H7 (cell line): ENCODE measurements around the gene MX2. TPM values are rescaled to one million over a fixed set of nuclear protein-coding genes. Genes with fewer than 3 reads are reported as not detected.
"Not testable (repeated sequence)": the region's sequence is repeated elsewhere in the genome, so short reads cannot be mapped to it uniquely, and the experiment has no call there.

Experiments
- DNase-seq: peaks from one replicate; pipeline ENCODE4 v3.0.0; 2012
- H3K27me3 ChIP-seq: 2 replicates; pipeline ENCODE4 v1.6.0; 2011; ENCODE audit warnings: mild to moderate bottlenecking, low read length; ENCODE audit not compliant: control insufficient read depth, insufficient read depth
- H3K36me3 ChIP-seq: replicated peaks from 2 replicates; pipeline ENCODE4 v1.5.1; 2011; ENCODE audit warnings: low read length; ENCODE audit not compliant: control insufficient read depth, insufficient read depth
- H3K4me3 ChIP-seq: 2 replicates; pipeline ENCODE4 v1.5.1; 2011; ENCODE audit warnings: low read depth, mild to moderate bottlenecking, control low read depth, low read length, moderate library complexity; ENCODE audit not compliant: insufficient read depth
- total RNA-seq: library from RNA; depleted of rRNA; stranded (reverse); fragments of >200 nt; shearing (Covaris generic); gene quantifications from 2 replicates; pipeline ENCODE4 v1.2.3, GENCODE V29; 2014

The MX2 gene
- total RNA-seq, 1 experiment from 2014 or later, result 0.45 TPM

DNA sequence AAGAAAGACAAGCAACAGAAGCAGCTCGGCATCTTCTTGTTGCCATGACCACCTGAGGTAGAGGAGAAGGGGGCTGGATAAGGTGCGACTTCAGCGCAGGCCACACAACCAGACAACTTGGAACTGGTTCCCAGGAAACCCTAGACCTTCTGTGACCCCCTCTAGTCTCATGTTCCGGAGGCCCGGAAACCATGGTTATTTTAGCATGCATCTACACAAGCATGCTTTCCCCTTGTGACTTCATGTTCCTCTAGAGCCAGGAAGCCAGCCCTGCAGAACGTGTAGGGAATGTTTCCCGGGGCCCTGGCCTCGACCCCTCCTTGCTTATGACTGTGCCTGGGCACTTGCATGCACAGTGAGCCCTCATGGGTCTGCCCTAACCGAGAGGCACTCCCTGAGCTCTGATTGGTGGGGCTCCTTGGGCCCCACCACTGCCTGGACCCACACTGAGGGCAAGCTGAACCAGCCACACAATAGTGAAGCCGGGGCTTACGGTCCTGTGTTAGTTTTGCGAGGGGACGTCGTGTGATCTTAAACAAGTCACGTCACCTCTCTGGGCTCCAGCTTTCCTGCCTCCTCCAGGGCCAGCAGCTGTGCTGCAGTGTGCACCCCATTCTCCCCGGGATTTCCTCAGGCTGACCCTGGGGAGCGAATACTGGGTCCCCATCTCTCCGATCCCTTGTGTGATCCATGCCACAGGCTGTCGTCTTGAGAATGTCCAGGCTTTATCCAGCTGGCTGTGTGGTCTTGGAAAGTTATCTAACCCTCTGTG, 12.0 kb upstream of the MX2 start:
- no peak overlapping the region for H3K4me3 ChIP-seq
- peak; percentile 19 for DNase-seq
- H3K36me3 ChIP-seq, result no peaks in the 10 kb centered on the region
- H3K27me3 ChIP-seq, result no peaks in the 10 kb centered on the region

DNA sequence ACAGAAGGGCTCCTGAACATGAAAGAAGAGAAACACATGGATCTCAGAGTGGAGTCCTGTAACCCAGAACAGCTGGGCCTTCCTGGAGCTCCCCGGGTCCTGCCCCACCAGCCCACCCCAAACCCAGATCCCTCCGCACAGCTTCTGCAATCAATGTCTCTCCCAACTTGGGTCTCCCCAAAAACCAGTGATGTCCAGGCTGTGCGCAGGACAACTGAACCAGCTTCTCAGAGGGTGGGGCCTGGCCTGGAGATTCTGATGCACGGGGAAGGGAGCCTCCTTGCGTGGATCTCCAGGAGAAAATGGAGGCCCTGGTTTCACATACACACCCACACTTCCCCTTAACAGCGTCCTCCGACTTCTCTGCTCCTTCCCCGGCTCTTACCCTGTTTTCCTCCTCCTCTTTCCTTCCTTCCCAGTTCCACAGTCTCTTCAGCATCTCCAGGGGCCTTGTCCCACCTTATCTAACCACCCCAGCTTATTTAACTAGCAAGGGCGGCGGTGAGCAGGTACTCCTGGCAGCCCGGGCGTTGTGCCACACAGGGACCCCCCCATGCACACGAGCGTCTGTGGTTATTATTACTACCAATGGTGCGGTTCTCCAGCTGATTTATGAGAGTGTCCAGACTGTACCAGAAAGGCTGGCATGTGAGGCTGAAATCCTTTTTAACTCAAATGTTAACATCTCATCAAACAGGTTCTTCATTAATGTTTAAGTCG, 11.2 kb upstream of the MX2 start:
- no peak overlapping the region for H3K4me3 ChIP-seq
- H3K36me3 ChIP-seq, result no peaks in the 10 kb centered on the region
- no peaks in the 10 kb centered on the region for H3K27me3 ChIP-seq
- peak; percentile 17 for DNase-seq

DNA sequence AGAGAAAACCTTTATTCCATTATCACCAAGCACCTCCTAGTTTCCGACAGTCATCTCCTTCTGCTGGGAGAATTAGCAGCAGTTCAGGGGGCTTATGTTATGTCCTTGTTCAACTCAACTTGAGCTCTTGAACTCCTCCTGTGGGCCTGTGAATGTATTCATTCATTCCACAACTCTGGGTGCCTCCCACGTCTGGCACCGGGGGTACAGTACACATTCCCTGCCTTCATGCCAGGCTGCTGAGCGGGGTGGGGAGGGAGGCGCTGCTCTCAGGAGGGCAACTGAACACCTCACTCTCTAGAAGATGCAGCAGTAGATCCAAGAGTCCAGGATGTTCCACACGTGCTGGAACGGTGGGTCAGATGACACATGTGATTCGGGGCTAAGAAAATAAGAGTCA, 4.3 kb upstream of the MX2 start:
- no peaks in the 10 kb centered on the region for H3K36me3 ChIP-seq
- no peaks in the 10 kb centered on the region for H3K27me3 ChIP-seq
- DNase-seq, result no peak
- H3K4me3 ChIP-seq, result no peak overlapping the region

DNA sequence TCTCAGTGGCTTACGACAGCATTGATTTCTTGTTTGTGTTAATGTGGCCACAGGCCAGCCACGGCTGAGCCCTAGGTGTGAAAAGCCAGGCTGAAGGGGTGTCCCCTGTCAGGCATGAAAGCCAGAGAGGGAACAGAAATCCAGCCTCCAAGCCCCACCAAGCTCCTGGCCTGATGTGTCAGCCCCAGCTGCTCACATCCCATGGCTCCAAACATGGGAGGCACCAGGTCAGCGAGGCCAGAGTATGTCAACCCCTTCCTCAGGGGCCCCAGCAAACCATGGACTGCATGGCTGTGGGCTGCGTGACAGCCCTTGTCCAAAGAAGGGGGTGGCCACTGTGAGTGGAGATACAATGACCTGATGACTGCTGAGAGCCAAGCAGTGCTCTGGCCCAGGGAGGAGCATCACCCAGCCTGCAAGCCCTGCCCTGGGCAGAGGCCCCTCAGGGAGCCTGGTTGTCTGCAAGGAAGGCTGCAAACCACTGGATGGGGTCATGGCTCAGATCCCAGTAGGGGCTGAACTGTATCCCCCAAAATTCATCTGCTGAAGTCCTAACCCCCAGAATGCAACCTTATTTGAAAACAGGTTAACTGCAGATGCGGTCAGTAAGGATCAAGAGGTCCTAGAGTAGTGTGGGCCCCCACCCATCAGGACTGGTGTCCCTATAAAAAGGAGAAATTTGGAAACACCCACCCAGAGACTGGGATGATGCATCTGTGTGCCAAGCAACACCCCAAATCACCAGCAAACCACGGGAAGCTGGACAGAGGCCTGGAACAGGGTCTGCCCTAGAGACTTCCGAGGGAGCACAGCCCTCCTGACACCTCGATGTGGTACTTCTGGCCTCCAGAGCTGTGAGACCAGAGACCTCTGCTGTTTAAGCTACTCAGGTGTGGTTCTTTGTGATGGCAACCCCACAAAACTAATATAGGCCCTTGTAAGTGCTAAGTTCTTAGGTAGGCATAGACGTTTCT, 3.3 kb upstream of the MX2 start:
- no peaks in the 10 kb centered on the region for H3K36me3 ChIP-seq
- H3K4me3 ChIP-seq, result no peak overlapping the region
- H3K27me3 ChIP-seq, result no peaks in the 10 kb centered on the region
- no peak for DNase-seq

DNA sequence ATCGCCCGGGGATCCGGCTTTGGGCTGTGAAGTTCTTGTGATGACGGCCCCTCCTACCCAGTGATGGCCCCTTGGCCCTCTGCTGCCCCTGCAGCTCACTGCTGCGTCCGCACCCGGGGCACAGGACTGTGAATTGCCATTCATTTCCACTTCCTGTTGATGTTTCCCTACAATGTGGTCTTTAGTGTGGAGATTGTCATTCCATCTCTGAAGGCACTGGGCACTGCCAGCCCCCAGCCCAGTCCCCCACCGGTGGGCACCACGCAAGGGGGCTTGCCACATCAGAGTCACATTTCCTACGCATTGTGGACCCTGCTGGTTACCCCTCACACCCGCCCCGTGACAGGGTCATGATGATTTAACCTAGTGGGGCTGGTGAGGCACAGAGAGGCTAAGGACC, 2.5 kb upstream of the MX2 start:
- peak; percentile 83 for DNase-seq
- H3K36me3 ChIP-seq, result no peaks in the 10 kb centered on the region
- H3K27me3 ChIP-seq, result no peaks in the 10 kb centered on the region
- H3K4me3 ChIP-seq, result no peak overlapping the region

DNA sequence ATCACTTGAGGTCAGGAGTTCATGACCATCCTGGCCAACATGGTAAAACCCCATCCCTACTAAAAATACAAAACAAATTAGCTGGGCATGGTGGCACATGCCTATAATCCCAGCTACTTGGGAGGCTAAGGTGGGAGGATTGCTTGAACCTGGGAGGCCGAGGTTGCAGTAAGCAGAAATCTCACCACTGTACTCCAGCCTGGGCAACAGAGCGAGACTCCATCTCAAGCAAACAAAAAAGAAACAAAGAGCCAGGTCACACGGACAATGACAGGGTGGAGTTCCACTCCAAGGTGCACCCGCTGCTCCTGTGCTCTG, 2.1 kb upstream of the MX2 start:
- H3K27me3 ChIP-seq, H3K36me3 ChIP-seq, DNase-seq, H3K4me3 ChIP-seq: not testable (repeated sequence)

DNA sequence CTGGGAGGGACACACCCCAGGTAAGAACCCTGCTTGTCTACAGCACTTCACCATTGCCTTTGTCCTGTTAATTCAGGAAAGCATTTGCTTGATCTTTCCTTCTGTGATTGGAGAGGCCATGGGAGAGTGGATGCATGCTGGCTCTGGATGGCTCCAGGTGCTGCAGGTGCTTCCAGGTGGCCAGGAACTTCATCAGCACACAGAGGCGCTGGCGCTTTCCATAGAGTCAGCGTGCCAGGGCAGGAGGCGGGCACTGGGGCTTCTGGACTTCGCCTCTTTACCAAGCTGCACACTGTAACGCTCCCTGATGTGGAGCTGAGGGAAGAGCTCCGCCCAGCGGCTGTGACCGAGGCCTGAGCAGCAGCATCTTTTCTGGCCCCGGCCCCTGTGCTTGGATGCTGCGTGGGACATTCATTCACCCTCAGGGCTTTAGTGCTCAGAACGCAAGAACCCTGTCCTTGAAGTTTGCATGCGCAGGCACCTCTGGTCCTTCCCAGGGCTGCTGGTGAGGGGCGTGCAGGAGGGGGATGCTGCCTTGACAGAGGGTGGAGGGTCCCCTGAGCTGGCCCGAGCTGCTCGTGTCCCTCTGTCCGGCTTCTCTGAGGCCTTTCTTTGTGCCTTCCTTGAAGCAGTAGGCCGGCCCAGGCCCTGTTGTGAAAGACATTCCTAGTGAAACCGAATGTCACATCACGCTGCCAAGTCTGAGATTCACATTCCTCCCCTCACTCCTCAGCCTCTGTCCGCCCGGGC, 1.6 kb upstream of the MX2 start:
- DNase-seq, result peak; percentile 79
- no peak overlapping the region for H3K4me3 ChIP-seq
- H3K27me3 ChIP-seq, result no peaks in the 10 kb centered on the region
- no peaks in the 10 kb centered on the region for H3K36me3 ChIP-seq

DNA sequence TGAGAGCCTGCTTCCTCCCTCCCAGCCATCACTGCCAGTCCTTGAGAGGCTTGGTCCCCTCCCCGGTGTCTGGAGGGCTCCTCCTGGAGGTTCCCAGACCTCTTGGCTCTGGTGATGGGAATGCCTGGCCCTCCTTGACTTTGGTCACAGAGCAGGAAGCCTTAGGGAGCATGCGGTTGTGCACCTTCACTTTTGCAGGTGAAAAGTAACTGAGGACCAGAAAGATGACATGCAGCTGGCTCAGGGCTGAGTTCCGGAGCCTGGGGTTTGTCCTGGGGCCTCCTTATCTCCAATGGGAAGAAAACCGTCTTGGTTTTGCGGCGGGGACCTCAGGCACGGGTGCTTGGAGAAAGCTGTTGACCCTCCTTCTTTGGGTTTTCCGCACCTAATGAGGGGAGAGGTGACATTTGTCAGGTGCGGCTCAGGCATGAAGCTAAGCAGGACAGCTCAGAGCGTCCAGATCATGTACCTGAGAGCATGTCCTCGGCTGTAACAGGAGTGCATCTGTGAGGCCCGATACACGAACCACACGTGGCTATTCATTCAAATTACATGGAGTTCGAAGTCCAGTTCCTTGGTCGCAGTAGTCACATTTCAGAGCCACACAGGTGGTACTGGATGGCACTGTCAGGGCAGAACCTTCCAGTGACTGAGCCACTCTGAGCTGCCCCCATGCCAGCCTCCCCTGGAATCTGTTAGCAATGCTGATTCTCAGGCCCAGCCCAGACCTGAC, 608 bp upstream of the MX2 start:
- DNase-seq, result no peak
- Histone ChIP-seq H3K27me3 (no peaks in the 10 kb centered on the region), H3K36me3 (no peaks in the 10 kb centered on the region), H3K4me3 (no peak overlapping the region)

DNA sequence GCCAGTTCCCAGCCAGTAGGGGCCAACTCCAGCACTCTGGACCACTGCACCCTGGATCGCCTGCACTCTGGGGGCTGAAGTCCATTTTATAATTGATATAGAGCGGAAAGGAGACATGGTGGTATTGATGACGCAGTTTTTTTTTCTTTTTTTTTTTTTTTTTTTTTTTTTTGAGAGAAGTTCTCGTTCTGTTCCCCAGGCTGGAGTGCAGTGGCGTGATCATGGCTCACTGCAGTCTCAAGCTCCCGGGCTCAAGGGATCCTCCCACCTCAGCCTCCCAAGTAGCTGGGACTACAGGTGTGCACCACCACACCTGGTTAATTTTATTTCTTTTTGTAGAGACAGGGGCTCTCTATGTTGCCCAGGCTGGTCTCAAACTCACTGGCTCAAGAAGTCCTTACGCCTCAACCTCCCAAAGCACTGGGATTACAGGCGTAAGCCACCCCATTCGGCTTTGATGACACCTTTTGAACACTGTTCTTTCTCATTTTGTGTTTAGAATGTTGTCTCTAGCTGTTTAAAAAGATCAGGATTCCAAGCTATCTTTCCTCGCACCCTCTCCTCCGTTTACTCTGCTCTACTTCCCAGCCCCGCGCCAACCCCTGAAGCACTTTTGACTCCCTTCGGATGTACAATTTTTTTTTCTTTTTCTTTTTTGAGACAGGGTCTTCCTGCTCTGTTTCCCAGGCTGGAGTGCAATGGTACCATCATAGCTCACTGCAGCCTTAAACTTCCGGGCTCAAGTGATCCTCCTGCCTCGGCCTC, 960 bp downstream of the MX2 start:
- H3K27me3 ChIP-seq, result no peaks in the 10 kb centered on the region
- H3K4me3 ChIP-seq, result no peak overlapping the region
- no peaks in the 10 kb centered on the region for H3K36me3 ChIP-seq
- no peak for DNase-seq

DNA sequence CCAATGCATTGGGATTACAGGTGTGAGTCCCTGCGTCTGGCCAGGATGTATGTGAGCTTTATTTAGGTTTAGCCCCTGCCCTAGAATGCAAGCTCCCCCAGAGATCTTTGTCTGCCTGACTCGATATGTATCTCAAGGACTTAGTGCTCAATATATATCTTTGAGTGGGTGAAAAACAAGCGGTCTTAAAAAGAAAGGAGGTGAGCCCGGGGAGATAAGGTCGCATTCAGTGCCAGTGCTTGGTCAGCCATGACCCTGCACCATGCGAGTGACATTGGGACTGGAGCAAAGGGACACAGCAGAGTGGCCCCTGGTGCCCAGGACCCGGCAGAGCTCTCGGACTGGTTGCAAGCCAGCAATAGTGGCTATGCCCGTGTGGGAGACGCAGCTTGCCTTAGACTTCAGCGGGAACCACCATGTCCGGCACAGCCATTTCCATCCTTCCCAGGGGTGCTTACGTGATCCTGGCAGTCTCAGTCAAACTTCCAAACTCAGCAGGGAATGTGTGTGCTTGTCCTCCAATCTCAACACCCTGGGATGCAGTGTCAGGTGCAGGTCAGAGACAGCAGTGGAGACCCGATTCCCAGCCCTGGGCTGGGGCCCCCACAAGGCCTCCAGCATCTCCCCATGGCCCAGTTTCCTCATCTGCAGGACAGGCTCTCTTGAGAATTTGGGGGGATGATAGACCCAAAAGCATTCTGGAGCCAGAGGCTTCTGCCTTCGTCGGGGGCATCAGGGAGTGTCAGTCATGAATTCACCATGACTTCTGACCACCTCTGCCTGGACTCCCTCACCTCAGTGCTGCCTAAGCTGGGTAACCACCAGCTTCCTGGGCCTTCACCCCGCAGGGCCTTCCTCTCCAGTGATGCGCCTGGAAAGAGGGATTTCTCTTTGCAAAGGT, 1.8 kb downstream of the MX2 start:
- peak; percentile 6 for DNase-seq
- H3K36me3 ChIP-seq, result no peaks in the 10 kb centered on the region
- no peaks in the 10 kb centered on the region for H3K27me3 ChIP-seq
- H3K4me3 ChIP-seq, result no peak overlapping the region

DNA sequence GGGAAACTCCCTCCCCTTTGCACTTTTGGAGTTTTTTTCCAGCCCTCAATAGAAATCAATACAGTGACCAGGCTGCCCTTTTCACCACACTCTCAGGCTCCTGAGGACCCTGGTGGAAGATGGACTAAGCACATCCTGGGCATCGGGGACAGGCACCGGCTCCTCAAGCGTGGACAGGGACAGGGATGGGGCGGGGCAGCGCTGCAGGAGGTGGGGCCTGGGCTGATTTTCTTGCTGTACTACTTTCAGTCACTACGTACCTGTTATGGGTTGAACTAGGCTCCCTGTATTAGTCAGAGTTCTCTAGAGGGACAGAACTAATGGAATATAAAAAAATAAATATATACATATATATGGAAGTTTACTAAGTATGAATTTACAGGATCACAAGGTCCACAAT, 2.5 kb downstream of the MX2 start:
- Histone ChIP-seq H3K27me3 (no peaks in the 10 kb centered on the region), H3K36me3 (no peaks in the 10 kb centered on the region), H3K4me3 (no peak overlapping the region)
- DNase-seq, result peak; percentile 23

DNA sequence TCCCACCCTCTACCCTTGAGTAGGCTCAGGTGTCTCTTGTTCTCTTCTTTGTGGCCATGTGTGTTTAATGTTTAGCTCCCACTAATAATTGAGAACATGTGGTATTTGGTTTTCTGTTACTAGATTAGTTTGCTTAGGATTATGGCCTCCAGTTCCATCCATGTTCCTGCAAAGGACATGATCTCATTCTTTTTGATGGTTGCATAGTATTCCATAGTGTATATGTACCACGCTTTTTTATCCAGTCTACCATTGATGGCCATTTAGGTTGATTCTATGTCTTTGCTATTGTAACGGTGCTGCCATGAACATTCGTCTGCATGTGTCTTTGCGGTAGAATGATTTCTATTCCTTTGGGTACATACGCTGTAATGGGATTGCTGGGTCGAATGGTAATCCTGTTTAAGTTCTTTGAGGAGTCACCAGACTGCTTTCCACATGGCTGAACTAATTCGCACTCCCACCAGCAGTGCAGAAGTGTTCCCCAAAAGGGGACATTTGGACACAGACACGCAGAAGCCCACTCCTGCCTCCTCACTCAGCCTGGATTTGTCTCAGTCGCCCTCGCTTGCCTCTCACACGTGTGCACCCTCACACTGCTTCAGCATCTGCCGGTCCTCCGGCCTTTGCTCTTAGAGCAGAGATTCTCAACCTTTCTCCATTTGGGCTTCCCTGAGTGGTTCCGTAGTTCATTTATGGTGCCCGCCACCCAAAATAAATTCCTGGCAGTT, 3.7 kb downstream of the MX2 start:
- Histone ChIP-seq H3K27me3 (no peaks in the 10 kb centered on the region), H3K36me3 (no peaks in the 10 kb centered on the region), H3K4me3 (no peak overlapping the region)
- DNase-seq, result no peak
